Gastroesophageal sphincter (tissue), 2 donors: ENCODE results near the gene SPRR2G.

ENCODE experiments used
- EP300 ChIP-seq: sonication (generic); formaldehyde crosslinking; IDR thresholded peaks from one replicate; pipeline ENCODE4 v1.6.1; 2017; ENCODE audit warnings: antibody characterized with exemption, mild to moderate bottlenecking
- POLR2A ChIP-seq, 2 donors: fragments of 450-650 bp; IDR thresholded peaks; one replicate each; pipeline ENCODE4 v1.6.1; 2017; ENCODE audit warnings: antibody characterized with exemption in 2 of 2, mild to moderate bottlenecking in 2 of 2, moderate library complexity in 1 of 2
- POLR2AphosphoS5 ChIP-seq: sonication (generic); formaldehyde crosslinking; IDR thresholded peaks from one replicate; pipeline ENCODE4 v1.6.1; 2017; ENCODE audit warnings: antibody characterized with exemption

GRCh38 chr1:153192697-153193096 lies 42.0 kb upstream of the SPRR2G start:
- no peak for TF ChIP-seq POLR2AphosphoS5
- TF ChIP-seq EP300, result no peak
- TF ChIP-seq POLR2A (IDR thresholded peaks at IDR 0.05), result no peak
